Left lobe of liver (tissue), 2 donors: ENCODE results near the gene PKLR. TPM values are rescaled to one million over a fixed set of nuclear protein-coding genes. Genes with fewer than 3 reads are reported as not detected.
A peak's percentile ranks its signal among the peaks of the same experiment; 100 is the strongest.
"Not testable (repeated sequence)": the region's sequence is repeated elsewhere in the genome, so short reads cannot be mapped to it uniquely, and the experiment has no call there.

Experiments
- ATAC-seq: fragments of 200-7000 bp; cut with Tn5 transposase; one replicate; pipeline ENCODE4 v1.9.1; 2020; ENCODE audit warnings: mild to moderate bottlenecking, moderate library complexity
- DNase-seq: peaks from one replicate; pipeline ENCODE4 v3.0.0-alpha.2; 2020; ENCODE audit warnings: low spot score
- total RNA-seq: library from RNA; stranded (reverse); gene quantifications from one replicate; pipeline ENCODE4 v1.2.1, GENCODE V29; 2021
- donor health status: DM: no; HTN: no; CAD: no; lungs with moderate emphysema.
- donor health status: DM: no; HTN: yes; CAD: no.

The PKLR gene
- total RNA-seq, 1 donor from 2014 or later = 109 TPM

GRCh38 chr1:155319536-155319935 lies 18.3 kb upstream of the PKLR start:
- ATAC-seq = no peak

DNA sequence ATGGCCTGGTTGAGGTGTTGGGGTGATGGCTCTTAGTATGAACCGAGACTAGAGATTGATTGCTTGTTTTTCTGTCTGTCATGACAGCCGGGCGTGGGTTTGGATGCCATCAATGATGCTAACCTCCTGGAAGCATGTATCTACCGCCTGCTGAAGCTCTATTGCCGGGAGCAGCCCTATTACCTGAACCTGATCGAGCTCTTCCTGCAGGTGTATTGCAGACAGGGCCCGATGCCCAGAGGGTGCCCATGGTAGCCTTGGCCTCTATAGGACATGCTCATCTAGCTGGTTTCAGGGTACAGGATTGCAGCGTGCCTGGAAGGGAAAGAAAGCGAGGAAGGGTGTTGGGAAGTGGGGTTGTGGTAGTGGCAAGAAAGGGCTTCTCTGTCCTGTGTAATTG lies 16.8 kb upstream of the PKLR start:
- ATAC-seq (no peak), DNase-seq (no peak)

More at GRCh38 chr1:155319536-155319935, 18.3 kb upstream of the PKLR start:
- no peak for DNase-seq

- DNase-seq (no peak), ATAC-seq (peak; percentile 8)
These were observed 15.7 kb upstream of the PKLR start for GRCh38 chr1:155316922-155317321.

- ATAC-seq = no peak
- DNase-seq = no peak
These were observed 12.0 kb upstream of the PKLR start for GRCh38 chr1:155313261-155313660.

GRCh38 chr1:155309423-155310021 lies 8.3 kb upstream of the PKLR start:
- peak; percentile 70 for DNase-seq
- no peak for ATAC-seq

GRCh38 chr1:155308493-155309422 lies 7.5 kb upstream of the PKLR start, which contains the start of gene FDPS:
TSS of gene FDPS (plus strand) at chr1:155308866. CDS start at chr1:155309790, 924 bp downstream.
- peak; percentile 99 for DNase-seq
- peak; percentile 89 for ATAC-seq

- ATAC-seq (no peak), DNase-seq (no peak)
These were observed 6.1 kb upstream of the PKLR start for GRCh38 chr1:155307247-155307740.

GRCh38 chr1:155305881-155306391 lies 4.7 kb upstream of the PKLR start:
- peak; percentile 38 for ATAC-seq
- DNase-seq = peak; percentile 74

DNA sequence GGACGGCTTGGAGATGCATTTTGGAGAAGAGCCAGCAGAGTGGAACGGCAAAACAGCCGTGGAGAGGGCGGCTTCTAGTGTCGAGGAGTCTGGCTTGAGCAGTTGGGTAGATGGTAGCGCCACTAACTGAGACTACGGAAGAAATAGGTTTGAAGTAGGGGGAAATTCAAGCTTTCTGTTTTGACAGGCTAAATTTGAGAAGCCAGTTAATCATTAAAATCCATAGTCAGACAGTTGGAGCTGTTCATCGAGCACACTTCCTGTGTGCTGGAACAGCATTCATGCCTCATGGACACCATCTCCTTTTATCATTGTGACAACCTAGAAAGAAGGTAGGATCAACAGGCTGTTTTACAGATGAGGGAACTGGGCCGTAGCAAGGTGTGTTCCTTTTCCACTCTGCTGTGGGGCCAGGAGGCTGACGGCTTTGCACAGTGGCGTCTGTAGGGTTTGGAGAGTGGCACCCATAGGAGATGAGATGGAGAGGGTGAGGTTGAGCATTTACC lies 3.4 kb upstream of the PKLR start:
- DNase-seq = no peak
- peak; percentile 14 for ATAC-seq

GRCh38 chr1:155300553-155301329 lies 497 bp downstream of the PKLR start:
- peak; percentile 89 for ATAC-seq
- peak; percentile 95 for DNase-seq

DNA sequence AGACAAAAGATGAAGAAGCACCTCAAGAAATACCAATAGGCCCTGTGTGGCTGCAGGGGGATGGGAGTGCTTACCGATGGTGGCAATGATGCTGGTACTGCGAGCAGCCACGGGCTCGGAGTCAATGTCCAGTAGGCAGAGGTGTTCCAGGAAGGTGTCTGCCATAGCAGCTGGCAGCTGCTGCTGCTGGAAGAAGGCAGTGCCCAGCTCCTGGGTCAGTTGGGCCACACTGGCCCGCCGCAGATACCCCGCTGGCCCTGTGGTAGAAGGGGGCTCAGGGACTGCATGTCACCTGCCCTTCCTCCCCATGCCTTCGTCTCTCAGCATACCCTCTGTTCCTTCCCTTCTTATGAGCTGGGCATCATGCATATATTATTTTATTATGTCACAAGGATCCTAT lies 1.2 kb downstream of the PKLR start:
- ATAC-seq (peak; percentile 55), DNase-seq (no peak)

DNA sequence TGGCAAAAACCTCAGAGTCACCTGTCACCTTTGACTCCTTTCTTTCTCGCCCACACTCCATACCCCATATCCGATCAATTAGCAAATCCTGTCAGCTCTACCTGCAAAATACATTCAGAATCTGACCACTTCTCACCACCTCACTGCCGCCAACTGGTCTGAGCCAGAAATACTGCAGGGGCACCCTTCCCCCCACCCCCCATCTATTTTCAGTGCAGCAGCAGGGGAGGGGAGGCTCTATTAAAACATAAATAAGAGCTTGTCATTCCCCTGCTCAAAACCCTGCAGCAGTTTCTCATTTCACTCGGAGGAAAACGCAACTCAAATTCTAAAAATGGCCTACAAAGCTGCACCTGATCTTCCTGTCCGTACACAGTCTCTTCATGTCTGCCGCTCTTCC lies 3.9 kb downstream of the PKLR start:
- DNase-seq (no peak), ATAC-seq (no peak)

DNA sequence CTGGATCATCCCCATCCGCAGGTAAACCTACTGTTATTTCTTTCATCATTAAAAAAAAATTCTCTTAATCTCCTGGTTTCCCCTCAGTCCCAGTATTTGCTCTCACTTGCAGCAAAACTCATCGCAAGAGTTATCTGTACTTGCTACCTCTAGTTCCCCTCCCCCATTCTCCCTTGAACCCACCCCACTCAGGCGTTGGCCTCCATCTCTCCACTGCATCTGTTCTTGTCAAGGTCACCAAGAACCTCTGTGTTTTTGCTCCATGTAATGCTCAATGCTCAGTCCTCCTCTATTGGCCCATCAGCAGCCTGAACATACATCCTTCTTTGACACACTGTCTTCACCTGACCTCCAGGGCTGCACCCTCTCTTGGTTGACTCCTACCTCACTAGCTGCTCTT lies 4.6 kb downstream of the PKLR start:
- ATAC-seq = no peak

DNA sequence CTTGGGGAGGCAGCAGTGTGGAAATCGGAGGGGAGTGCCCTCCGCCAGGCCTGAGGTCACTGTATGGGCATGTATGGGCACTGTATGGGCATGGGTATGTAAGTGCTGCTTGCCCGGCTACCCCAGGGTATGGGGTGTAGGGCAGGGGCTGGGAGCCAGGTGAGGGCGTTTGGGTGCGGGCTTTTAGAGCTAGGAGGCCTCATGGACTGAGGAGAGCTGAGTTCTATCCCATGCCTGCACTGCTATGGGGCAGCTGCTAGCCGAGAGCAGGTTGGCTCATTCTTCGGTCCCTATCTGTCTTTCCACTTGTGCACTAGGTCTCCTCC lies 5.3 kb downstream of the PKLR start:
- ATAC-seq (no peak), DNase-seq (no peak)

More for the DNA sequence above, 4.6 kb downstream of the PKLR start:
- DNase-seq = no peak

DNA sequence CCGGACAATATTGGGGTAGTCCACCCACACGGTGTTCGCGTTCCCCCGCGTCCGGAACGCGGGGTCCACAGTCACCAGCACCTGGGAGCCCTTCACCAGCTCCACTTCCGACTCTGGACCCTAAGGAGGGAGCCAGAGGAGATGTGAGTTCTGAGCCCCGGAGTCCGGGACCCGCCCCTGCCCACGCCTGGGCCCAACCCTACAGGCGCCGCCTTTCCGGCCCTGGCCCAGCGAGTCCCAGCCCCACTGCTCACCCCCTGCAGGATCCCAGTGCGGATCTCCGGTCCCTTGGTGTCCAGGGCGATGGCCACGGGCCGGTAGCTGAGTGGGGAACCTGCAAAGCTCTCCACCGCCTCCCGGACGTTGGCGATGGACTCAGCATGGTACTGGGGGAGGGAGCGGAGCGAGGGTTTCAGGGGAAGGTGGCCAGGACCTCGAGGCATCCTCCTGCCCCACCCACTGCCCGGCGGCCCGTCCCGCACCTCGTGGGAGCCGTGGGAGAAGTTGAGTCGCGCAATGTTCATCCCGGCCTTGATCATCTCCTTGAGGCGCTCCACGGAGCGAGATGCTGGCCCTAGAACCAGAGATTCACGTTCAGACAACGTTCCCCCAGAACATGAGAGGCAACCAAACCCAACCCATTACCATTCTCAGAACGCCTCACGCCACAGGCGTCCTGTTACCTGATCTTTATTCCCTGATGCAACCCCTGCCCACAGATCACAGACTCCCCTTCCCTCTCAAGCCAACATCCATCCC lies 5.9 kb downstream of the PKLR start:
- no peak for ATAC-seq

GRCh38 chr1:155294520-155295182 lies 6.6 kb downstream of the PKLR start:
- ATAC-seq = no peak
- DNase-seq = no peak

More for the DNA sequence above, 5.9 kb downstream of the PKLR start:
- DNase-seq = no peak

DNA sequence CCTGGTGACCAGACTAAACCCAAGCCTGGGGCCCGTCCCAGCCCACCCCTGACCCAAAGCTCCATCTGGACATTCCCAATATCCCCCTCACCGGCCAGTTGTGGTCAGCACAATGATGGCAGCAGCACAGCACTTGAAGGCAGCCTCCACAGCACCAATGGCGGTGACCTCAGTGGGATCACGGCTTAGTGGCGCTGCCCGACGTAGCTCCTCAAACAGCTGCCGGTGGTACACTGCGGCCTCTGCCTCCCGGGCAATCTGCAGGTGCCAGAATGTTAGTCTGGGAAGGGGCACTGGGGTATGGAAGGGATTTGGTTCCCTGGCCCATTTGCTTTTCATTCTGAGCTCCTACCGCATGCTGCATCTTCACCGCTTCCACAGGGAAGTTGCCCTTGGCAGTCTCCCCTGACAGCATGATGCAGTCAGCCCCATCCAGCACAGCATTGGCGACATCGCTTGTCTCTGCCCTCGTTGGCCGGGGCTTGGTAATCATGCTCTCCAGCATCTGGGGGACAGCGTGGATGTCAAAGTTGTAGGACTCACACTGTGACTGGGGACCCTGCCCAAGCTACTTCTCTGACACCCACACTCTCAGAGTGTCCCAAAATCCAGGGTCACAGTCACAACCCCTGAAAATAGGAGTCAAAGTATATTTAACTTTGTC lies 8.0 kb downstream of the PKLR start:
- no peak for DNase-seq
- ATAC-seq = no peak

- not testable (repeated sequence) for DNase-seq, ATAC-seq
These were observed 10.2 kb downstream of the PKLR start for GRCh38 chr1:155291006-155291405.

DNA sequence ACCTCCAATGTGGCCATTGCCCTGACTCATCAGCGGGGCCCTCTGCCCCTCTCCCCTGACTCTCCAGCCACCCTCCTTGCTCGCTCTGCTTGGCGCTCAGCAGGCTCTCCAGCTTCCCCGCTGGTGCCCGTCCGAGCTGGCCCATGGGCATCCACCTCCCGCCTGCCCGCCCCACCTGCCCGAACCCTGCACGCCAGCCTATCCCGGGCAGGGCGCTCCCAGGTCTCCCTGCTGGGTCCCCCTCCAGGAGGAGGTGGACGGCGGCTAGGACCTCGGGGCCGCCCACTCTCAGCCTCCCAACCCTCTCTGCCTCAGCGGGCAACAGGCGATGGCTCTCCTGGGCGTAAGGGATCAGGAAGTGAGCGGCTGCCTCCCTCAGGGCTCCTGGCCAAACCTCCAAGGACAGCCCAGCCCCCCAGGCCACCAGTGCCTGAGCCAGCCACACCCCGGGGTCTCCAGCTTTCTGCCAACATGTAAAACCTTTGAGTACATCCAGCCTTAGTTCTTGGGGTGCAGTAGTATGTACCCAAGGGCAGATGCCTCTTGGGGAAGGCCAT lies 13.2 kb downstream of the PKLR start:
- peak; percentile 13 for ATAC-seq
- no peak for DNase-seq
